ENCODE results near the gene BICDL2.

BICDL2 gene

GRCh38 chr16:2980227-2981176 is 56.2 kb downstream of the BICDL2 start, which contains the start of gene PKMYT1:
Gene PKMYT1, minus strand, starts transcription at chr16:2980446. Its CDS starts 789 bp downstream, at chr16:2979657.
- DNase-seq, result peak; percentile 95

DNA sequence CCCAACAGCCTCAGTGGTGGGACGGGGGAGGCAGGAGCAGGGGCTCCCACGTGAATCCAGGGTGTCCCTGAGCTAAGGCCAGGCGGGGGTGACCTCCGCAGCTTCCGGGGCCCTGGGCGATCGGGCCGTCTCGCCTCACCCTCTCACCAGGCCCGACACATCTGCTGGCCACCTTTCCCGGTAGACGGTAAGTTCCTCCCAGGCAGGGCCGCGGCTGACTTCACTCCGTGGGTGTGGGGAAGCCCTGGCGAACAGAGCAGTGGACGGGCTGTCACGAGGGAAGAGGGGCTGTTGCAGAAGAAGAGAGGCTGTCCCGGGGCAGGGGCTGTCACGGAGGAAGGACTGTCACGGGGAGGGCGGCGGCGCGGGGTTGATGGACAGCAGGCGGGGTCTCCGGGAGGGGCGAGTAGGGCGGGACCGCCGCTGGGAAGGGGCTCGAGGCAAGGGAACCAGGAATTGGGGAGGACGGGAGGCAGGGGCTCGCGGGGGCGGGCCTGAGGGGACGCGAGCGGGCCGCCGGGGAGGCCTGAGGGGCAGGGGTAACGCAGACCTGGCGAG is 57.0 kb downstream of the BICDL2 start:
- DNase-seq, result no peak
